Suprapubic skin (tissue), 3 donors: Measurements from ENCODE around the gene SEMA6B.

Experiments used
- POLR2A ChIP-seq, 2 donors: fragments of 450-650 bp; IDR thresholded peaks; one replicate each; pipeline ENCODE4 v1.6.1; 2017; ENCODE audit warnings: antibody characterized with exemption in 2 of 2, mild to moderate bottlenecking in 2 of 2, moderate library complexity in 2 of 2
- TF ChIP-seq, protein P1 (sequence below), 2 donors: fragments of 200-600 bp in 1 of 2; fragments of 450-650 bp in 1 of 2; sonication (generic) in 1 of 2; IDR thresholded peaks; one replicate each; pipeline ENCODE4 v1.5.1; 2016 to 2019; ENCODE audit warnings: antibody characterized with exemption in 2 of 2, mild to moderate bottlenecking in 1 of 2, moderate library complexity in 1 of 2

DNA sequence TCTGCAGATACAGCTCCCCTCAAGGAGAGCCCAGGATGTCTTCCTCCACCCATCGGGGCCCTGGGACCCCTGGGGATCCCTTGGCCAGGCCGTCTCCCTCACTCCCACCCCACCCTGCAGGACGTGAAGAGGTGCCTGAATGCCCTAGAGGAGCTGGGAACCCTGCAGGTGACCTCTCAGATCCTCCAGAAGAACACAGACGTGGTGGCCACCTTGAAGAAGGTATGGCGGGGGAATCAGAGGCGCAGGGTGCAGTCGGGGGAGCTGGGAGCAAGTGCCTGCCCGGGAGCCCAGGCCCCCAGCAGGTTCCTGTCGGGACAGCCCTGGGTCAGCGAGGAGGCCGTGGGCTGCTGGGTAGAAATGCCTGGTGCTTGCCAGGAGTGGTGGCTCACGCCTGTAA lies 60.8 kb downstream of the SEMA6B start:
- TF ChIP-seq, protein P1, sequence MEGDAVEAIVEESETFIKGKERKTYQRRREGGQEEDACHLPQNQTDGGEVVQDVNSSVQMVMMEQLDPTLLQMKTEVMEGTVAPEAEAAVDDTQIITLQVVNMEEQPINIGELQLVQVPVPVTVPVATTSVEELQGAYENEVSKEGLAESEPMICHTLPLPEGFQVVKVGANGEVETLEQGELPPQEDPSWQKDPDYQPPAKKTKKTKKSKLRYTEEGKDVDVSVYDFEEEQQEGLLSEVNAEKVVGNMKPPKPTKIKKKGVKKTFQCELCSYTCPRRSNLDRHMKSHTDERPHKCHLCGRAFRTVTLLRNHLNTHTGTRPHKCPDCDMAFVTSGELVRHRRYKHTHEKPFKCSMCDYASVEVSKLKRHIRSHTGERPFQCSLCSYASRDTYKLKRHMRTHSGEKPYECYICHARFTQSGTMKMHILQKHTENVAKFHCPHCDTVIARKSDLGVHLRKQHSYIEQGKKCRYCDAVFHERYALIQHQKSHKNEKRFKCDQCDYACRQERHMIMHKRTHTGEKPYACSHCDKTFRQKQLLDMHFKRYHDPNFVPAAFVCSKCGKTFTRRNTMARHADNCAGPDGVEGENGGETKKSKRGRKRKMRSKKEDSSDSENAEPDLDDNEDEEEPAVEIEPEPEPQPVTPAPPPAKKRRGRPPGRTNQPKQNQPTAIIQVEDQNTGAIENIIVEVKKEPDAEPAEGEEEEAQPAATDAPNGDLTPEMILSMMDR (IDR thresholded peaks at IDR 0.05): no peak
- no peak for TF ChIP-seq POLR2A (IDR thresholded peaks at IDR 0.05)
